GM18870 (cell line): ENCODE results near the gene PARP15.
A peak's percentile ranks its signal among the peaks of the same experiment; 100 is the strongest.
"Not testable (repeated sequence)": the region's sequence is repeated elsewhere in the genome, so short reads cannot be mapped to it uniquely, and the experiment has no call there.

Experiments
- ATAC-seq: cut with Tn5 transposase; IDR thresholded peaks from one replicate; pipeline ENCODE4 v1.9.1; 2021; ENCODE audit warnings: moderate library complexity; ENCODE audit not compliant: unreplicated experiment

The PARP15 gene

DNA sequence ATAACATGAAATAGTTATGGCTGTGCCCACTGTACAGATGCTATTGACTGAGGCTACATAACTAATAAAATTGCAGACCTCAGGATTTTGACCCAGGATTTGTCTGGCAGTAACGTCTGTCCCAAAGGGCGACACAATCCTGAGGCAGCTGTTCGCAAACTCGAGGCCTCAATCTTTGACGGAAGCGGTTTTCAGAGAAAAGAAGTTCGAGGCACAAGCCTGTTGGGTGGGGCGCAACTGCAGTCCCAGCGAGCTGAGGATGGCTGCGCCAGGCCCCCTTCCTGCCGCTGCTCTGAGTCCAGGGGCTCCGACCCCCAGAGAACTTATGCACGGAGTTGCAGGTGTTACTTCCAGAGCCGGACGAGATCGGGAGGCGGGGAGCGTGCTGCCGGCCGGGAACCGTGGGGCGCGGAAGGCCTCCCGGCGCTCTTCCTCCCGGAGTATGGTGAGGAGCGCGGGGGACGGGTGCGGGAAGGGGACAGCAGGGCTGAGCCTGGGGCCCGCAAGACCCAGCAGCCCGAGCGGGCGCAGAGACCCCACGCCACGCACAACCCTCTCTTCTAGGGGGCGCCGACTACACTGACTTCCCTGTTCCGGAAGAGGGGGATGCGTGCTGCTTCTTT is at the start of gene PARP15:
Gene PARP15, plus strand, starts transcription at position 242 of the 623 bp plus-strand sequence. Its CDS starts 18 bp downstream, at position 260.
- no peak for ATAC-seq

DNA sequence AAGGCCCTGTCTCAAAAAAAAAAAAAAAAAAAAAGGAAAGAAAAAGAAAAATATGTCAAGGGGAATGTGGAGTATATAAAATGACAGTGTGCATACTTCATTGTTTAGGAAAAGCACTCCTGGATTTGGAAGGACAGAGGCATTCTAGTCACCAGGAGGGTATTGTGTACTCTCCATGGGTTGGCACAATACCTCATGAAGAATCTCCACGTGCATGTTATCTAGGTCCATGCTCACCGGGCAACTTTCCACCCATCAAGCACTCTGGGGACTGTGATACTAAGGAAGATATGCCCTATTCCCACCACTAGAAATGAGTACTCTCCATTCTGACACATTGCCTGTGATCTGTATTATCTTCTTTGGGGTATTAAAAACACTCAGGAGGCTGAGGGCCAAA is 47.3 kb upstream of the PARP15 start:
- ATAC-seq: no peak

DNA sequence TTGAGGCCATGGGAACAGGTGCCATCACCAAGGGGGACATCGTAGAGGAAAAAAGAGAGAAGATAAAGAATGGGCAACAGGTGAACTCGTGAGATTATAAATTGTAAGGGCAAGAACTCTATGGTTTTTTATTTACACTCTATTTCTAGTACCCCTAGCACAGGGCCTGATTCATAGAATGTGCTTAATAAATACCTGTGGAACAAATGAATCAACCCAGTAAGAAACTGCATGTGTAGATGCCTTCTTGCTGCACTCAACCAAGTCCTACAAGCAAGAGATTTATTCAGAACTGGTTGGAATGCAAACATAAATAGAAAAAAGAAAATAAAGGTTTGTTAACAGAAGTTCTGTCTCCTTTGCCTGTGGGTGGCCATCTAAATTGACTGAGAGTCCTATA is 44.0 kb upstream of the PARP15 start:
- ATAC-seq: no peak

DNA sequence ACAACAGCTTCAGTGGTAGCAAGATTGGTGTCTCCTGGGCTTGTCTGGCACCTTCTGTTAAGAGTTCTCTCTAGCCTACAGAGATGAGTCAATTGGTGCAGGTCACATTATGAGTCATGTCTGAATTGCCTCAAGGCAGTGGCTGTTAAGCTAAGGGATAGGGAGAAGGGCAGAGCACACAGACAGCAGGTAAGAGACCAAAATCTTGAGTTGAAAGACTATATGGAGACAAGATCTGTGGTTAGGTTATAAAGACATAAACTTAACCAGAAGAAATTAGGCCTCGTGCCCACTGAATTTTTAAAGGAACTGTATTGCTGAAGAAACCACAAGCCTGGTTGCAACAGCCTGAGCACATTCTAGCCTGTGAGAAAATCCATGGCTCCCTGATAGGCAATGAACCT is 43.5 kb upstream of the PARP15 start:
- ATAC-seq: peak; percentile 100

DNA sequence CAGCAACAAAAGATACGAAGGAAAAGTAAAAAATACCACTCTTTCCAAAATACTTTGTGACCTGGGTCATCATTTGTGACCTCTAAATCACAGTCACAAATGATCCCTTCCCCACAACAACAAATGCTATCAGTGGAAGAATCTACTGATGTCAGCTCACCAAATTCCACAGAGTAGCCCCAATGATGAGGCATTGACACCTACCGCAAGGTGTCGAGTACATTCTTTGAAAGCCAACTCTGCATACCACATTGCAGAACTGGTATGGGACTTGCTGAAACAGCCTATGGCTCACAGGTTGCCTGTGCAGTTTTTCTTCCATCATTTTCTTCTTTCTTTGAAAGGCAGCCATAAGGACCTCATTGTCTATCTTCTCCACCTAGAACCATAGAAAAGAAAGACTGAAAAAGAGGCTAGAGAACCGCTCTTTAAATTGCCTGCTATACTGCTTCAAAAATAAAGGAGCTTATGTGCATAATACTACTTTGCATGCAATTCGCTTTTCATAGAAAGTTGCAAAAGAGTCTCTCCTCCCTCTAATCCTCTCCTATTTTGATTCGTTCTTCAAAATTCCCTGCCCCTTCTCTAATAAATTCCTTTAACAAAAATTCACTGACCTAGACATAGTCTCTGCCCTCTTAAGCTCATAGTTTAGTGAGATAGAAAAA is 41.4 kb upstream of the PARP15 start:
- no peak for ATAC-seq

DNA sequence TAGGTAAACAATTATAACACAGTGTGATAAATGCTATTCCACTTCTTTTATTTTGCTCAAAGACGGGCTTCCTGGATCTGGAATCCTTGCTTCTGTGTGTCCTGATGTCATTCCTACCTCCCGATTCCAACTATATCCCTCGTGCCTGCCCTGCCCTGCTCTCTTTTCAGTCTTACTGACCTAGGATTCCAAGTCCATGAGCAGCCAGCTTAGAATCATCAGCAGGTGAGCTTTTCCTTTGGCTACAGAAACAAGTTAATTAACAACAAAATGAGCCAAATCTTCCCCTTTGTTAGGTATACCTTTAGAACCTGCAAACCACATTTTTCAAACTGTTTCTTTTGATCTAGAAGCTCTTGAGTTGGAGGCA is 40.8 kb upstream of the PARP15 start:
- ATAC-seq: no peak

DNA sequence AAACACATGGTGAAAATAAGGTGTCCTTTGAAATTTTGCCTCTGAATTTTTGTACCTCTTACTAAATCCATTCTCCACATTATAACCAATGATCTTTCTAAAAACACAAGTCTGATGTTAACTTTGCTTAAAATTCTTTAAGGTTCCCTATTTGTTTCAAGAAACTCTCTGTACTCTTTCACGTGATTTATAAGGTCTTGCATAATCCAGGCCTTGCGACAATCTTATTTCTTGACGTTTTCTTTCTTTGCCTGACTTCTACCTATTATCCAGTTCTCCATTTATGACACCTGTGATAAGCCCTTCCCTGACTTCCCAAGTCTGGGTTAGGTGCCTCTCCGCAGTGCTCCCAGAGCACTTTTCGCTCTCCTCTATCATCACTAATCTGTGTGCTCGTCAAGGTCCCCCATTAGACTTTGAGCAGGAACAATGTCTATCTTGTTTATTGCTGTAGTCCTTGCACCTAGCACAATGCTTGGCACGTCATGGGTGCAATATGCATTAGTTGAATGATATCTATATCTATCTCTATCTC is 38.4 kb upstream of the PARP15 start:
- ATAC-seq: no peak

DNA sequence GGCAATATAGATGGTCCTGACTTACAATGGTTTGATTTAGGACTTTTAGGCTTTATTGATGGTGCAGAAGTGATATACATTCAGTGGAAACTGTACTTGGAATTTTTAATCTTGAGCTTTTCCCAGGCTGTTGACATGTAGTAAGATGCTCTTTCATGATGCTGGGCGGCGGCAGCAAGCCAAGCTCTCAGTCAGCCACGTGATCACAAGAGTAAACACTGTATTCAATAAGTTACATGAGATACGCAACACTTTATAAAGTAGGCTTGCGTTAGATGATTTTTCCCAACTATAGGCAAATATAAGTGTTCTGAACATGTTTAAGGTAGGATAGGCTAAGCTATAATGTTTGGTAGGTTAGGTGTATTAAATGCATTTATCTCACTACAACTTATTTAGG is 31.3 kb upstream of the PARP15 start:
- ATAC-seq: no peak

DNA sequence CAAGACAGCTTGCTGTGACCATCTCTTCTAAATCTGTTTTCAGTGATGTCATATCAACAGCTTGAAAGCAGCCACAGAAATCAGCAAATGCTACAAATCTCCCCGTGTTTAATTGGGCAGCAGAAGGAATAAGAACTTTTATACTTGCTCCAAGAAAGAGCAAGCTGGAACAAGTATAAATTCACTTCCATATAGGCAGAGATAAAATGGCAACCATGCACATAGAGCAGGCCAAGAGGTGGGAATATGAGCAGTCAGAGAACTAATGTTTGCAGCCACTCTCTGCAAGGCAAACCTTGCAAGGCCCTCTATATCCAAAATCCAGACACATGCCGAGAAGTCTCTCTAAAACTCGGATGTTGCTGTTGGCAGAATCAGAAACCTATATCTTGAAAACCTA is 29.4 kb upstream of the PARP15 start:
- no peak for ATAC-seq

DNA sequence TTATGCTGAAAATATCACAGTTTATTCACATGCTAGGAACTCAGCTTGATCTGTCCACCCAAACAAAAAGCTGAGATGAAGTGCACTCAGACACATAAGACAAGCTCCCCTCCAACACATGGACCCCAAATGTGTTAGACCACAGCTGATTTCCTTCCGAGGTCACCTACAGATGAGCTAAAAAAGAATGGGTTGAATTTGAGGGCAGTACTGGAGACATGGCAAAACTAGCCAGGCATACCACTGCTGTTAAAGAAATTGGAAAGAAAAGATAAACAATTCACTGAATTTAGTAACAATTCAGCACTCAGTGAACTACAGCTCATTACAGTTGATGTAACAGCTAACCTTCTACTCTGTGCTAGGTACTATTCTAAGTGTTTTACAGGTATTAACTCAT is 28.8 kb upstream of the PARP15 start:
- no peak for ATAC-seq

DNA sequence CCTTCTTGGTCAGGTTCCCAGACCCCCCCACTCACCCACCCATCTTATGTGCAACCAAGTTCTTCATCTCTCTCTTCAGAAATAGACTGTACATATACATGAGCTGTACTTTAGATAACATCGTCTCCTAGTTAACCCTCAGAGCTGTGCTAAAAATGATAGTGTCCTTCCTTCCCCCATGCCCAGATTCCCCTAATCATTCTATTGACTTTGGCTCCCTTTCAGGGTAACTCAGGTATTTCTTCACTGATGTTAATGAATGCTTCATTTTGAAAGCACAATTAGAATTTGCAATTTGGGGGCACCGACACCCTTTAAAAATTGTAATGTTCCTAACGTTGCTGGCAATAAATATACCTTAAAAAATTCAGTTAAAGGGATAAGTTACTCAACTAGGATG is 24.3 kb upstream of the PARP15 start:
- ATAC-seq: no peak

DNA sequence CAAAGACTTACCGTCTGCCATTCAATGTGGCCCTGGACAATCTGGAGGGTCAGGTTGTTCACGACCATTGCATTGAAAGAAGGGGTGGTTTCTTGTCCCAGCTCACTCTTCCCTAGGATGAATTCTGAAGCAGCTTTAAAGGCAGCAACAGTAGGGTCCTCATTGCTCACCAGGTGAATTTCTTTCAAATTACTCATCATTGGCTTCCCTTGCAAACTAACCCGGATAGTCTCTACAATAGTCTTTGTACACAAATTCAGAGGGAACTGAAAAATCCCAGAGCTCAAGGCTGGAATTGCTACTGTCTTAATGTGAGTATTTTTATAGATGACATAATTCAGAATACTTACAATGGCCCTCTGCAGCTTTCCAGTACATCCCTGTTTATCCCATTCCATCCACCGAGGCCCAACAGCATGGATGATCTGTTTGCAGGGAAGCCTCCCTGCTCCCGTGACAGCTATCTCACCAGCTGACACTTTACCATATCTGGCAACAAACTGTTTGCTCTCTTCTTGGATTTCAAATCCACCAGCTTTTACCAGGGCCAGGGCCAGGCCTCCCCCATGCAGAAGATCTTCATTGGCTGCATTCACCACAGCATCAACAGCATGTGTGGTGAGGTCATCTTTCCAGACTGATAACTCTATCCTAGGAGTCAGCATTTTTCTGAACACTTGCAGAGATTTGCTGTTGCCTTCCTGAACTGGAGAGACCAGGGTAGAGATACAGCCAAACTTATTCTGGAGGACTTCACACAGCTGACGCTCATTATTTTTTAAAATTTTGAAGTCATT is 22.0 kb upstream of the PARP15 start:
- no peak for ATAC-seq

DNA sequence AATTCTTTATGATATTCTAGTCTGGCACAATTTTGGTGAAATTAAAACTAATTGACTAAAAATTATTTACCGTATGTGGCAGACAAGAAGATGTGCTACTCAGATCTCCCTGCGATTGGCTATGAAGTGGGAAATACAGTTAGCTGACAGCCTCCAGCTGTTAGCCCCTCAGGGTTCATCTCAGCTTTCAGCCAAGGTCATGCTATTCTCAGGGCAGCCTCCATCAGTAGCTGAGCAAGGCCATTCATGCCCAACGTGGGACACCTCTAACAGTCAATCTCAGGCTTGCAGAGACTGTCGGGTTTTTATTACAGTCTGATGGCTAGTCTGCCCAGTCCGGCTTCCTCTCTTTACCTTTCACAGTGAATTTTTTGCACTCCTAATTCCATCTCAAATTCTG is 20.1 kb upstream of the PARP15 start:
- ATAC-seq: no peak

DNA sequence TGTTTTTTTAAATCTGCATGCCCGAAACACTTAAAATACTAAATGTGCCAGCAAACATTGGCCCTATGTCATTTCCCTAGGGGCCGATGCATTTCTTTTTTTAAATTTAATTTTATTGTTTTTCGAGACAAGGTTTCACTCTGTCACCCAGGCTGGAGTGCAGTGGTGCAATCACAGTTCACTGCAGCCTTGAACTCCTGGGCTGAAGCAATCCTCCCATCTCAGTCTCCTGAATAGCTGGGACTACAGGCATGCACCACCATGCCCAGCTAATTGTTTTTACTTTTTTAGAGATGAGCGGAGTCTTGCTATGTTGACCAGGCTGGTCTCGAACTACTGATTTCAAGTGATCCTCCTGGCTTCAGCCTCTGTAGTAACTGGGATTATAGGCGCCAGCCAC is 18.8 kb upstream of the PARP15 start:
- no peak for ATAC-seq

DNA sequence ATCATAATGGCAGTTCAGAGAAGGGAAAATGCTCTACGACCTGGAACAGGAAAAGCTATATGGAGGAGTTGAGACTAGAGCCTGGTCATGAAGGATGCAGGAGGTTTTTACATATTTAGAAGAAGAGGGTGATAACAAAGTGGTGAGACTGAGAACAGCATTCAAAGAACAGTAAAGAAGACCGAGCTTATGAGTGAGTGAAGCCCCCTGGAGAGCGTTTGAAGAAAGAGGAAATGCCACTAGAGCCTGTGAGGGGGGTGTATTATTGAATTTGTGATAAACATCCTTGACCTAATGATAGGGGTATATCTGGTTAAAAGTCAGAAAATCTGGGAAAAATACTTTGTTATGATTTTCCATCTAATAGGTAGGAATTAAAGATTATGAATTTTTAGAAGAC is 17.5 kb upstream of the PARP15 start:
- ATAC-seq: no peak

DNA sequence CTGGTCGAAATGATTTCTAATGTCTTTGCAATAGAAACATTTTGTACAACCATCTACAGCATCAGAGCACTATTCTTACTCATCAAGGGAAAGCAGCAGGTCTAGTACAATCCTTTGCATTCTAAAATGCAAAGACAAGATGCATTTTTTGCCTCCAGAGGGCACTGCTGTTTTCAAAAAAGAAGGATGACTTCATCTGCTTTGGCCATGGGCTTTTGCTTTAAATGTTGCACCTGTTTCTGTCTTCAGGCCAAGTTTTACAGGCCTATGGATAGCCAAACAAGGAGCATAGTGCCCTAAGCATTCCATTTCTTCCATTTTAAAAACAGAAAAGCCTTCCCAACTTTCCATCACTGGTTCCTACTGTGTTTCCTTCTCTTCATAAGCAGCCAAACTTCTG is 16.8 kb upstream of the PARP15 start:
- no peak for ATAC-seq

DNA sequence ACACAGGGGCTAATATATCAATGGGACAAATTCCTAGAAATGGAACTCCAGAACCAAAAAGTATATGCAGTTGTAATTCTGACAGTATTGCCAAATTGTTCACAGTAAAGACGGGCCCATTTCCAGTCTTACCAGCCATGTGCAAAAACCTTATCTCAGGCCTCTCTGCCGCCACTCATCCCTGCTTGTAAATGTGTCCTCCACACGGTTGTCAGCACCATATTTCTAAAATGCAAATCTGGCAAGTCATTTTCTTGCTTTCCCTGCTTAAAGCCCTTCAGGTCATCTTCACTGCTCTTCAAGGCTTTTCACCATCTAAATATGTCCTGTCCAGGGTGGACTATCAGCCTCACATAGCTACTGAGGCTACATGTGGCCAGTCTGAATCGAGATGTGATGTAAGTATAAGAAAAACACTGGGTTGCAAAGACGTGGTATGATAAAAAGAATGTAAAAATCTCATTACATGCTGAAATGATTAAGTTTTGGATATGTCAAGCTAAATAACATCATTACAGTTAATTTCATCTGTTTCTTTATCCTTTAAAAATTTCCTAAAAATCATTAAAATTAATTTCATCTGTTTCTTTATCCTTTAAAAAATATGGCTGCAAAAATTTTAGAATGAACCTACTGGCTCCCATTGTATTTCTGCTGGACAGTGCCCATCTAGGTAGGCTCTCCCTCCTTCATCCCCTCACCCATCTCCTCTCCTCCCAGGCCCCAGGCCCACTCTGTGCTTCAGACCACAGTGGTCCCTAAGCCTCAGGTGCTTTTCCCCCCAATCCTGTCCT is 14.3 kb upstream of the PARP15 start:
- ATAC-seq: no peak

DNA sequence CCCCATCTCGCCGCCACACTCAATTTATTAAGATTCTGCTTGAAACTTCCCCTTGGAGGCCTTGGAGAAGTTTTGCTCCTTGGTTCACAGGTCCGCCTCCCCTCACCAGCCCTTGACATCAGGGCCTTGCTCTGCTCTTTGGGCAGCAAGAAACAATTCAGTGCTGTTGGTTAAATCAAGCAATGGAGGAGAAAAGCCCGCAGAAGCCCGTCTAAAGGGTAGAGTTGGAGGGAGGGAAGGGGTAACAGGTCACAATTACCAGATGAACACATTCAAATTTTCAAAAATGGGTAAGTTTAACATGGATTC is 13.8 kb upstream of the PARP15 start:
- no peak for ATAC-seq

DNA sequence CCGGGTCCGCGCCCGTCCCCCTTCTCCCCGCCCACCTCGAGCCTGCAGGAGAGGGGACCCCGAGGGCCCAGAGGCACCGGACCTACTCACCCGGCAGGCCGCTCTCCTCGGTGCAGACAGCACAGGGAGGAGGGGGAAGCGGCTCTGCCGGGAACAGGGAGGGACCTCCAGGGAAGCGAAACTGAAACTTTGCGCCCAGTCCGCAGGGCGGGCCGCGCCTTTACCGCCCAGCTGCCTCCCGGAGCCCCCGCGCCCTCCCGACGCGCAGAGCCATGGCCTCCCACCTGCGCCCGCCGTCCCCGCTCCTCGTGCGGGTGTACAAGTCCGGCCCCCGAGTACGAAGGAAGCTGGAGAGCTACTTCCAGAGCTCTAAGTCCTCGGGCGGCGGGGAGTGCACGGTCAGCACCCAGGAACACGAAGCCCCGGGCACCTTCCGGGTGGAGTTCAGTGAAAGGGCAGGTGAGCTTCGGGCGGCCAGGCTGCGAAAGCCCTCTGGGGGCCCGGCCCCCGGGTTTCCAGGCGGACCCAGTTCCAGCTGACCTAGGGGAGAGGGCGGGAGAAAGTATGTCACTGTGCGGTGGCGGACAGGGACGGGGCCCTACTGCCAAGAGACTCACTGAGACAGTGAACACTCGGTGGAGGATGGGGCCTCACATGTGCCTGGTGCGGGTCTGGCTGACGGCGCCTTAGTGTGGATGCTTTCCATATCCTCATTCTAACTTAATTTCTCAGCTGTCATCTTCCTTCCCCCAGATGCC is 13.1 kb upstream of the PARP15 start, which contains the start of the genes DTX3L and PARP9:
Gene DTX3L, plus strand, starts transcription at position 184 of the 758 bp plus-strand sequence. Its CDS starts 89 bp downstream, at position 273.
Gene PARP9, minus strand, starts transcription at position 146 of the 758 bp plus-strand sequence. CDS start 4,680 bp downstream, outside the sequence.
- ATAC-seq: peak; percentile 41

DNA sequence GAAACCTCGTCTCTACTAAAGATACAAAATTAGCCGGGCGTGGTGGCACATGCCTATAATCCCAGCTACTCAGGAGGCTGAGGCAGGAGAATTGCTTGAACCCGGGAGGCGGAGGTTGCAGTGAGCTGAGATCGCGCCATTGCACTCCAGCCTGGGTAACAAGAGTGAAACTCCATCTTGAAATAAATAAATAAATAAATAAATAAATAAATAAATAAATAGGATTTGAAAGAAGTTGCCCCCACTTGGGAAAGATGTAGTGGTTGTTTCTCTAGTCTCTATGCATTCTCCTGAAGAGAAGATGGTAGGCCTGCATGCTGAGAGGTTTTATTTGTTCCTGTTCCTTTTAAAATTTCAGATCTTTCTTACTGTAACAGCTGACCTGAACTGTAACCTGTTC is 9.3 kb upstream of the PARP15 start:
- ATAC-seq: not testable (repeated sequence)
